Measurements from ENCODE around the gene LENG8.

GRCh38 chr19:54493967-54494585 lies 45.1 kb downstream of the LENG8 start:
- TF ChIP-seq CTCF (IDR thresholded peaks at IDR 0.05) (no peak), POLR2A (IDR thresholded peaks at IDR 0.05) (no peak)
